ENCODE data around the gene TFE3.

DNA sequence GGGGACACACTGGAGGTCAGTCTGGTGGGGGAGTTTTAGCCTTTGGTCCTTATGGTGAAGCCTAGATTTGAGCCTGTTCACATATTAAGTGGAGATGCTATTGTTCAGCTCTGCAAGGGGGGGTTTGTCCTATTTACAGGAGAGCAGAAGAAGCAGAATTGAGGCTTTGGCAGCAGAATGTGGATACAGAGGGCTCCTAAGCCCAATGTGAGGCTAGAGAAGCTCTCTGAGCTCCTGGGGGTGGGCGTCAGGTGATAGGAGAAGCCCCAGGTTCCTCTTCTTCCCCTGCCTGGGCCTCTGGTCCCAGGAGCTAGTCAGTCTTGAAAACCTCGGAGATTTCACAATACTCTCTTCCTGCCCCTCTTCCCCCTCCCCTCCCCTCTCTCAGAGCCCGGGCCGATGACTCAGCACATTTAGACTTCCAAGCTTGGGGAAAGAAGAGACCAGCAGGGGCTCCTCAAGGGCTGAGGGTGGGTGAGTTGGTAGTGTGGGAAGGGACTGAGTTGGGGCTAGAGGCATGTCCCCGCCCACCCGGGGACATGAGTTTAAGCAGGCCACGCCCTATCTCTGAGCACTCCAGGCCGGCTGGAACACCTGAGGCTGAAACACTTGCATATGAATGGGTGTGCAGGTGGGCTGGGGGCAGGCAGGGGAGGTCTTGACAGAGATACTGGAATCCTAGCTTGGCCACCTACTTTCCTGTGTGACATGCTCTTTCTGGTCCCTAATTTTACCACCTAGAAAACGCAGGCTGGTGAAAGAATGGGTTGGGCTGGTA, 3.4 kb downstream of the TFE3 start:
- TF ChIP-seq, protein P1, sequence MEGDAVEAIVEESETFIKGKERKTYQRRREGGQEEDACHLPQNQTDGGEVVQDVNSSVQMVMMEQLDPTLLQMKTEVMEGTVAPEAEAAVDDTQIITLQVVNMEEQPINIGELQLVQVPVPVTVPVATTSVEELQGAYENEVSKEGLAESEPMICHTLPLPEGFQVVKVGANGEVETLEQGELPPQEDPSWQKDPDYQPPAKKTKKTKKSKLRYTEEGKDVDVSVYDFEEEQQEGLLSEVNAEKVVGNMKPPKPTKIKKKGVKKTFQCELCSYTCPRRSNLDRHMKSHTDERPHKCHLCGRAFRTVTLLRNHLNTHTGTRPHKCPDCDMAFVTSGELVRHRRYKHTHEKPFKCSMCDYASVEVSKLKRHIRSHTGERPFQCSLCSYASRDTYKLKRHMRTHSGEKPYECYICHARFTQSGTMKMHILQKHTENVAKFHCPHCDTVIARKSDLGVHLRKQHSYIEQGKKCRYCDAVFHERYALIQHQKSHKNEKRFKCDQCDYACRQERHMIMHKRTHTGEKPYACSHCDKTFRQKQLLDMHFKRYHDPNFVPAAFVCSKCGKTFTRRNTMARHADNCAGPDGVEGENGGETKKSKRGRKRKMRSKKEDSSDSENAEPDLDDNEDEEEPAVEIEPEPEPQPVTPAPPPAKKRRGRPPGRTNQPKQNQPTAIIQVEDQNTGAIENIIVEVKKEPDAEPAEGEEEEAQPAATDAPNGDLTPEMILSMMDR (IDR thresholded peaks at IDR 0.05; ENCODE audit: extremely low read depth in 1 of 2, insufficient read depth in 1 of 2, low read depth in 1 of 2, low read length in 2 of 2) = peak in 1 of 2 donors; percentile 18
- TF ChIP-seq POLR2A (IDR thresholded peaks at IDR 0.05; ENCODE audit: low read depth, low read length) (no peak), MYC (IDR thresholded peaks at IDR 0.05; ENCODE audit: low read depth, low read length) (no peak)
